ENCODE data around the gene EMSY.
"Not testable (repeated sequence)": the region's sequence is repeated elsewhere in the genome, so short reads cannot be mapped to it uniquely, and the experiment has no call there.

EMSY gene

DNA sequence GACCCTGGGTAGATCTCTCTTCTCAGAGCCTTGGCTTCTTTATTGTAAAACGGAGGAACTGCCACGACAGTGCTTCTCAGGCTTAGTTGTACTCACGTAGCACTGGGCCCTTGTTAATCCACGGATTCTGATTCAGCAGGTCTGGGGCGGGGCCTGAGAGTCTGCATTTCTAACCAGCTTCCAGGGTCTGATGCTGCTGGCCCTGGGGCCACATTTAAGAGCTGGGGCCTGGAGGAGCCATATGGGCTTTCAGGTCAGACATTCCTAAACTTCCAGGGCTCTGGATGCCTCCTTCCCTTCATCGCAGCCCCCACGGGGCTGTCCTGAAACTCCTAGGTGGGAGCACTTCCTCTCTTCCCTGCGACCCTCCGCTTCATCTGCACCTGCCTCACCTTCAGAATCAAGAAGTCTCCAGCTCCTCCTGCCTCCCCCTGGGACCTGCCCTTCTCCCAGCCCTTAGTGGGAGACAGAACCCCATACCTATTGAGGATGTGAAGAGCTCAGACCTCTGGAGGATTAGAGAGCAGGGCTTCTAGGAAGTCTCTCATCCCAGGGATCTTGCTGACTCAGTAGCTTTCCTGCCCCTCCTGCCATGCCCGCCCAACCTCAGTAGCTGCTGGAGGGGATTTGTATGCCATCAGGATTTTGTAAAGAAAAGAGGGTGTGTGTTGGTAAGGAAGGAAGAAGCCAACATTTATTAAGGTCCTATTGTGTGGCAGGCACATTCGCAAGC, 133.3 kb downstream of the EMSY start:
- ChIA-PET POLR2A (no interaction called here), CTCF (interaction anchor here (1.0 to 2.1 kb wide), 2 partner anchors 8 to 99 kb away, joined by 3 to 7 read pairs; no protein-coding TSS in a partner anchor)
- TF ChIP-seq CTCF (IDR thresholded peaks at IDR 0.05; ENCODE audit: control extremely low read depth, extremely low read depth, low read depth, missing control alignments), result no peak
- no peak for DNase-seq (ENCODE audit: extremely low spot score)

DNA sequence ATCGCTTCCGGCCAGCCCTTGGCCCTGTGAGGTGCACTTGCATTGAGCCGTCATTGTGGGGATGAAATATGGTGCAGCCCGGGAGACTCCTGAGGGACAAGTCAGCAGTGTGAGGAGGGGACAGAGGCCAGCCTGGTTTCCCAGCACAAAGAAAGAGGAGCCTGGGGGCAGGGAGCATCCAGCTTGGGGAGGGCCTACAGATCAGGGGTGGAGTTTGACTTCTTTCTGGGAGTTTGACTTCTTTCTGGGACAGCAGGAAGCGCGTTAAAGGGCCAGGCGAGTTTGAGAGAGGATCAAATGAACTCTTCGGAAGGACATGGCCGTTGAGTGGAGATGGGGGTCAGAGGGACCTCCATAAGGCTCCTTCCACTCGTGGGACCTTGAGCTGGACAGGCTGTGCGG, 133.8 kb downstream of the EMSY start:
- POLR2A ChIA-PET, result no interaction called here
- TF ChIP-seq CTCF (IDR thresholded peaks at IDR 0.05; ENCODE audit: control extremely low read depth, extremely low read depth, low read depth, missing control alignments), result no peak
- CTCF ChIA-PET, result interaction anchor here (2.1 kb wide), 1 partner anchor 9 kb away, joined by 7 read pairs; no protein-coding TSS in a partner anchor
- DNase-seq (ENCODE audit: extremely low spot score), result no peak

GRCh38 chr11:76579056-76579751, 134.4 kb downstream of the EMSY start:
- DNase-seq (ENCODE audit: extremely low spot score), result no peak
- ChIA-PET CTCF (interaction anchor here (2.1 kb wide), 1 partner anchor 10 kb away, joined by 7 read pairs; no protein-coding TSS in a partner anchor), POLR2A (no interaction called here)
- TF ChIP-seq CTCF (IDR thresholded peaks at IDR 0.05; ENCODE audit: control extremely low read depth, extremely low read depth, low read depth, missing control alignments), result no peak

- CTCF ChIA-PET, result no interaction called here
- DNase-seq (ENCODE audit: extremely low spot score), result no peak
- TF ChIP-seq CTCF (IDR thresholded peaks at IDR 0.05; ENCODE audit: control extremely low read depth, extremely low read depth, low read depth, missing control alignments), result no peak
- POLR2A ChIA-PET, result no interaction called here
These were observed 134.9 kb downstream of the EMSY start for GRCh38 chr11:76579752-76580151.

GRCh38 chr11:76582471-76582870, 137.7 kb downstream of the EMSY start:
- DNase-seq (ENCODE audit: extremely low spot score); POLR2A ChIA-PET; CTCF ChIA-PET: not testable (repeated sequence)

DNA sequence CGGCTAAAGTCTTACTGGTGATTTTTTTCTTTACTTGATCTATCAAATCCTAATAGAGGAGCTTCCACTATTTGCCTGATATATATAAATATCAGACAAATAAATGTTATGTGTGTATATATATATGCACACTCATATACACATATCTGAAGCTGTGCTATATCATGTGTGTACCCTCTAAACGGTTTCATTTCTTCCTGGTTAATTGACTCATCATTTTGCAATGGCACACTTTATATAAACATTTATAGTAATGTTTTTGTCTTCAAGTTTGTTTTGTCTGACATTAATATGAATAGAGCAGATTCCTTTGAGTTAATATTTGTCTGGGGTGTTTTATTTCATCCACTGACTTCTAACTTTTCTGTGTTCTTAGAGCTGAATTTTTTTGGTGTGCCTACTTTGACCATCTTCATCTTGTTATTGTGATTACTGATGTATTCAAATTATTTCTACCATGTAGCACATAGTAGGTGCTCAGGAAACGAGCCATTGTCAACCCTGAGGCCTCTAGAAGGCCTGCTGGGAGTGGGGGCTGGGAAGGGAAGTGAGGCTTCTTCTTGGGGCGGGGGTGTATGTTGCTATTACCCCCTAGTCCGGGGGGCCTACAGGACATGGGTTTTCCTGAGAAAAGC, 143.1 kb downstream of the EMSY start:
- TF ChIP-seq CTCF (IDR thresholded peaks at IDR 0.05; ENCODE audit: control extremely low read depth, extremely low read depth, low read depth, missing control alignments), result no peak
- ChIA-PET POLR2A (no interaction called here), CTCF (interaction anchor here (1.5 kb wide), 1 partner anchor 11 kb away, joined by 6 read pairs; no protein-coding TSS in a partner anchor)
- DNase-seq (ENCODE audit: extremely low spot score), result no peak

All from GM10248 (cell line).